Measurements from ENCODE around the gene RIC3.
A peak's percentile ranks its signal among the peaks of the same experiment; 100 is the strongest.

The RIC3 gene

GRCh38 chr11:8106679-8107078 is 62.1 kb downstream of the RIC3 start:
- intact Hi-C loops (cut with DNase I) = no loop called here
- DNase-seq = no peak

GRCh38 chr11:8105666-8106065 is 63.2 kb downstream of the RIC3 start:
- intact Hi-C loops (cut with DNase I) = no loop called here
- no peak for DNase-seq

- intact Hi-C loops (cut with DNase I) = no loop called here
- DNase-seq = peak in 1 of 10 donors; percentile 17
Measured at GRCh38 chr11:8105133-8105532, 63.7 kb downstream of the RIC3 start.

DNA sequence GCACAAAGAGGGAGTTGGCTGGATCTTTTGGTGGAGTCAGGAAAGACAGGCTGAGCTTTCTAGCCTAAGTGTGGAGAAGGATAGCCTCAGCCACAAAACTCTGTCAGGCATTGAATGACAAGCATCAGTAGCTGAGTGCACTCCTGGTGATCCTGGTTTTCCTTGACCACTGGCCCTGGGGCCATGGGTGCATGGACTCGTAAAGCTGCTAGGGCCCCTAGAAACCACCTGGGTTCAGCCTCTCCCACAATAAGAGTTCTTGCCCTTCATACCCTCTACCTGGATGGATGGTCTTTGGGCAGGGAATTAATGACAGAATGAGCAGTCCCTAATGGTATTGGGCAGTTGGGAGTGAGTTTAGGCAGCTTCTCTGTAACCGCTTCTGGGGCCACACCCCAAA is 64.9 kb downstream of the RIC3 start:
- intact Hi-C loops (cut with DNase I) = no loop called here

GRCh38 chr11:8102965-8103364 is 65.9 kb downstream of the RIC3 start:
- intact Hi-C loops (cut with DNase I) = no loop called here
- peak in 1 of 10 donors; percentile 46 for DNase-seq

More for the DNA sequence above, 64.9 kb downstream of the RIC3 start:
- peak in 1 of 10 donors; percentile 72 for DNase-seq

DNA sequence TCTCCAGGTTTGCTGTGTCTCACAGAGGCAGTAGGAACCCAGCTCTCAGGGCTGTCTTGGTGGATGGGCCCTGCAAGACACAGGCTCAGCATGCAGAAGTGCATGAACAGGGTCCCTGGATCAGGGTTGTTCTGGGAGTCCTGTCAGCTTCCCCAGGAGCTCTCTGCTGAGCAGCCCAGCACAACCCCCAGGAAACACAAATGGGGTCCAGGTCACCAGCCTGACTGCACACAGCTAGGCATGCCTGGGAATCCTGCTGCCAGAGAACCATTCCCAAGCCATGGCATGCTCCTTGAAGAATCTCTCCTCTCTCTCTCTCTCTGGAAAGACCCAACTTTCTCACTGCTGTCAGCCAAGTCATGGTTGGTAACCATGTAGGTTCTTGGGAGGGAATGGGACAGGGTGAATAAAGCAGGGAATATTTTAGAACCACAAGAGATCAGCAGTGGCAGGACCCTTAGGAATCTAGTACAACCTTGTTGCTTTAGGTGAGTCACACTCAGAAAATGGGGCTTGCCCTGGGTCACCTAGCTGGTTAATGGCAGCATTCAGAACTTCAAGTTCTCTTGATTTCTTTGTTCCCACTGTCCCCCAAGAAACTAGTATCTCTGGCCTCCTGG is 66.4 kb downstream of the RIC3 start:
- peak in 2 of 10 donors; percentile 51 to 61 for DNase-seq
- intact Hi-C loops (cut with DNase I) = no loop called here

- intact Hi-C loops (cut with DNase I) = no loop called here
- DNase-seq = peak in 1 of 10 donors; percentile 76
Measured at GRCh38 chr11:8101421-8101820, 67.4 kb downstream of the RIC3 start.

DNA sequence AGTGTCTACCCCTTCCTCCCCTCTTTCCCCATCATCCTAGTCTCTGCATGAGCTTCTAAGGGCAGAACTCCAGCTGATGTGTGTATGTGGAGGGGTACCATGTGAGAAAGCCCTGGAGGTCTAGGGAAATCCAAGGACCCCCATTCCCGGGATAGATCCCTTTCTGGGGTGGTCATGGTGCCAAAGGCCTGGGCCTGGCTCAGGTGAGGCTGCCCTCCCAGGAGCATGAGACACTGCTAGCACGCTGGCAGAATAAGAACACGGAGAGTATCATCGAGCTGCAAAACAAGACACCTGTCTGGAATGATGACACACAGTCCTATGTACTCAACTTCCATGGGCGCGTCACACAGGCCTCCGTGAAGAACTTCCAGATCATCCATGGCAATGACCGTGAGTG is 68.2 kb downstream of the RIC3 start:
- intact Hi-C loops (cut with DNase I) = no loop called here
- peak in 1 of 10 donors; percentile 39 for DNase-seq

- intact Hi-C loops (cut with DNase I) = no loop called here
- DNase-seq = peak in 1 of 10 donors; percentile 67
Measured at GRCh38 chr11:8100158-8100557, 68.7 kb downstream of the RIC3 start.

GRCh38 chr11:8099291-8099899 is 69.4 kb downstream of the RIC3 start:
- intact Hi-C loops (cut with DNase I) = loop anchor here (1.0 to 2.0 kb wide), 2 partner anchors 67 to 93 kb away; no protein-coding TSS in a partner anchor
- DNase-seq = peak; percentile 58 to 96 (median 86)

DNA sequence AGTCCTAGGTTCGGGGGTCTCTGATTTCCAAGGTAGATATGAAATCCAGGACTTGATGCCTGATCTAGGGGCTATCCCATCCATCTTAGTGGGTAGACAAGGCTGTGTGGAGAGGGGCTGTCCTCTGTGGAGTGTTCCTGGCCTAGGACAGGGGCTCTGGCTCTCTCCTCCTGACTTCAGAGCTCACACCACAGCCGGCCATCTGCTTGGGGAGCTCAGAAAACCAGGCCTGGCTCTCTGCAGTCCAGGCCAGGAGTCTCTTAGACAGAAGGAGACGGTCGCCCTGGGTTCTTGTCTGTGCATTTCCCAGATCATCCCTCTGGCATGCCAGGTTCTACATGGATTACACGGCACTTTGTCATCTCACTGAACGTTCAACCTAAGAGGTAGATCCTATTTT is 69.9 kb downstream of the RIC3 start:
- intact Hi-C loops (cut with DNase I) = loop anchor here (1.0 to 2.0 kb wide), 2 partner anchors 66 to 93 kb away; no protein-coding TSS in a partner anchor
- DNase-seq = peak in 1 of 10 donors; percentile 80

DNA sequence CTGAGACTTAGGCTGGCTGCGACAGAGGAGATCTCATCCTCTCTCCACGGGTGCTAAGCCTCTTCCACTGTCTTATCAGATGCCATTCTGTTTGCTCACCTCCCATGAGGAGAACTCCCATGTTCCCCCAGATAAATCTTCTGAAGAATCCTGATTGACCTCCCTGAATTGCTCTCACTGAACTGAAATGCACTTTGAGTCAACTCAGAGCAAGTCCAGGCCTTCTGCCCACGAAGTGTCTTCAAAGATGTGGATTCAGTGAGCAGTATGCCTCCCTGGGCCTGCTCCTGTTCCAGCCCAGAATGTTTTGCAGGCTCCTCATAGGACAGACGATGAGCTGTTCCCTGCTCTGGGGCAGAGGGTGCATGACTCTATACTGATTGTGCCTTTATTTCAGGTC is 70.5 kb downstream of the RIC3 start:
- intact Hi-C loops (cut with DNase I) = loop anchor here (2.0 kb wide), 1 partner anchor 66 kb away; no protein-coding TSS in a partner anchor
- no peak for DNase-seq

GRCh38 chr11:8097926-8098325 is 70.9 kb downstream of the RIC3 start:
- peak in 1 of 10 donors; percentile 45 for DNase-seq
- intact Hi-C loops (cut with DNase I) = loop anchor here (2.0 kb wide), 1 partner anchor 65 kb away; no protein-coding TSS in a partner anchor

- DNase-seq = peak in 1 of 10 donors; percentile 45
- intact Hi-C loops (cut with DNase I) = no loop called here
Measured at GRCh38 chr11:8097468-8097867, 71.4 kb downstream of the RIC3 start.

DNA sequence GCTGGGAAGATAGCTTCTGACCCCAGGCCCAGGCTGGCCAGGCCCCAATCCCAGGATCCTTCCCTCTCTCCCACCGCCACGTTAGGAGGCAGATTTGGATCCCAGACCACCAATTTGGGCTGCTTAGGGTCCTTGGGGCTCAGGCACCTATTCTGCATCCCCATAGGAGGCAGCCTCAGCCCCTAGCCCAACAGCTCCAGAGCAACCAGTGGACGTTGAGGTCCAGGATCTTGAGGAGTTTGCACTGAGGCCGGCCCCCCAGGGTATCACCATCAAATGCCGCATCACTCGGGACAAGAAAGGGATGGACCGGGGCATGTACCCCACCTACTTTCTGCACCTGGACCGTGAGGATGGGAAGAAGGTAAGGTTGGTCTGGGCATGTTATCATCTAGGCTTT is 71.8 kb downstream of the RIC3 start:
- intact Hi-C loops (cut with DNase I) = no loop called here
- peak in 2 of 10 donors; percentile 47 to 52 for DNase-seq

DNA sequence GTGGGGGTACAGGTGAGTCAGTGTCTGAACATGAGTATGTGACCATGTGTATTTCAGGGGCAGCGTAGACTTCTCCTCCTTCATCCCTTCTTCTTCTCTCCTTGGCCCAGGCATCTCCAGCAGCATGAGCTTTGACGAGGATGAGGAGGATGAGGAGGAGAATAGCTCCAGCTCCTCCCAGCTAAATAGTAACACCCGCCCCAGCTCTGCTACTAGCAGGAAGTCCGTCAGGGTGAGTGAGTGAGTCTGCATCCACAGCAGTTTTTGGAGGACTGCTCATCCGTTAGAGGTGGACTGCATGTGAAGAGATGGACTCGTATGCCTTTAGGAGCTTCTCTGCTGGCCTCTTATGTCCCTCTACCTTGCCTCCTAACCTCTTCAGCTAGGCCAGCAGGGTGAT is 72.2 kb downstream of the RIC3 start:
- intact Hi-C loops (cut with DNase I) = no loop called here

GRCh38 chr11:8095806-8096522 is 72.9 kb downstream of the RIC3 start:
- intact Hi-C loops (cut with DNase I) = no loop called here
- DNase-seq = peak in 2 of 10 donors; percentile 54 to 77

More for the DNA sequence above, 72.2 kb downstream of the RIC3 start:
- DNase-seq = peak in 1 of 10 donors; percentile 67

DNA sequence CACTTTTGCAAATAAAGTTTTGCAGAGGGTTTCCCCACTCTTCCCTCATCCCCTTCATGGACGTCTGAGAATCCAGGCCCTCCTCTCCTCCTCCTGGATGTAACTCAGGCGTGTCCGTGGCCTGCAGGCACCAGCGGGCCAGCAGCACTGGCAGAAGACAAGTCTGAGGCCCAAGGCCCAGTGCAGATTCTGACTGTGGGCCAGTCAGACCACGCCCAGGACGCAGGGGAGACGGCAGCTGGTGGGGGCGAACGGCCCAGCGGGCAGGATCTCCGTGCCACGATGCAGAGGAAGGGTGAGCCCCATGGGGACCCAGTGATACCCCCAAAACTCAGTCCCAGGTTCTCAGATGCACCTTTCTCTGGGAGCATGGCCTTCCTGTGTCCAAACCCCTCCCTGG is 73.5 kb downstream of the RIC3 start:
- intact Hi-C loops (cut with DNase I) = no loop called here
- DNase-seq = peak in 1 of 10 donors; percentile 83

DNA sequence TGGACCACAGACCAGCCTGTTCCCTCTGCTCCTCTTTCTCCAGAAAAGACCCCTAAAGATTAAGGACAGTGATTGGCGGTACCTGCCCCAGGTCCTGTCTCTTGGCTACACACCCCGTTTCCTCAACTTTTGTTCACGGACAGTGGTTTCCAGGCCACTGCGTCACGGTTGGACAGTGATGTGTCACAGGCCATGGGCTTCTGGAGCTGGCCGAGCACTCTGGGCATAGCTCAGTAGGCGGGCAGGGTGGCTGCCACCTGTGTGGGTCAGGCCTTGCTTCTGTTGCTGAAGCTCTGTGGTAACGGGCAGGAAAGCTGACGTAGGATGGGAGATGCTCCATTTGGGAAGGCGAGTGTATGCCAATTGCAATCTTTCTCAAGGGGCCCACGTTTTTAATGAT is 74.2 kb downstream of the RIC3 start:
- peak in 2 of 10 donors; percentile 62 to 80 for DNase-seq
- intact Hi-C loops (cut with DNase I) = no loop called here

DNA sequence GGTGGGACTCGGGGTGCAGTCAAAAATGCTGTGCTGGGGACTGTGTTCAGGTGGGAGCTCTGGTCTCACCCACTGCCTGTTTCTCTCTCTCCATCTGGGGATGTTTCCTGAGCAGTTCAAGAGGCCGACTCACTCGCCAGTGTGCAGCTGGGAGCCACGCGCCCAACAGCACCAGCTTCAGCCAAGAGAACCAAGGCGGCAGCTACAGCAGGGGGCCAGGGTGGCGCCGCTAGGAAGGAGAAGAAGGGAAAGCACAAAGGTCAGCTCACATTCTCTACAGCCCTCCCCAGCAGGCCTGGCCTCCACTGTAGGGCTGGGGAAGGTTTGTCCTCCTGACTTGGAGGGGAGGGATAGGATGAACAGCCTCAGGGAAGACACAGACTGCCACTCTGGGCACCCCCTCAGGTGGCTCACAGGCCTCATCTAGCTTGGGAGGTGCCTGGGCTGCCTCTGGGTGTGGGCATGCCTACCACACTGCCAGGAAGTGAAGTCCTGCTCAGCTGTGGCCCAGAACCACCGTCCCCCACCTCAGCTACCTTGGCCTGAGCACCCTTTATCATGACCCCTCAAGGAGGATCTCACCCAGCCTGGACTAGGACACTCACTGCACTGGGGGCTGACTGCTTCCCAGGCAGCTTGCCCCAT is 74.8 kb downstream of the RIC3 start:
- intact Hi-C loops (cut with DNase I) = no loop called here
- DNase-seq = peak in 1 of 10 donors; percentile 71

Measured in posterior cingulate gyrus (tissue), 11 donors.